HepG2 (cell line): ENCODE results near the gene FAM24A. TPM values are rescaled to one million over a fixed set of nuclear protein-coding genes. Genes with fewer than 3 reads are reported as not detected.

ENCODE experiments used
- ARID2 ChIP-seq: sonication (generic); formaldehyde crosslinking; IDR thresholded peaks from 2 replicates; pipeline ENCODE4 v1.8.1; 2022; ENCODE audit warnings: mild to moderate bottlenecking, missing genetic modification reagents, borderline replicate concordance
- ARID5B ChIP-seq: IDR thresholded peaks from 2 replicates; pipeline ENCODE4 v1.4.0; 2020; ENCODE audit warnings: mild to moderate bottlenecking, missing genetic modification reagents
- DNMT1 ChIP-seq: sonication (generic); formaldehyde crosslinking; IDR thresholded peaks from 2 replicates; pipeline ENCODE4 v1.5.1; 2020; ENCODE audit warnings: mild to moderate bottlenecking, missing genetic modification reagents
- ELF3 ChIP-seq: IDR thresholded peaks from 2 replicates; pipeline ENCODE4 v1.6.1; 2016; ENCODE audit warnings: missing genetic modification reagents, missing compliant biosample characterization
- HNF1B ChIP-seq: sonication (generic); formaldehyde crosslinking; IDR thresholded peaks from 2 replicates; pipeline ENCODE4 v1.5.1; 2020; ENCODE audit warnings: mild to moderate bottlenecking, moderate library complexity, missing genetic modification reagents
- MEF2D ChIP-seq: sonication (generic); formaldehyde crosslinking; IDR thresholded peaks from 2 replicates; pipeline ENCODE4 v1.5.1; 2020; ENCODE audit warnings: mild to moderate bottlenecking, missing genetic modification reagents
- MYC ChIP-seq: sonication (generic); formaldehyde crosslinking; IDR thresholded peaks from 2 replicates; pipeline ENCODE4 v1.9.0; 2021; ENCODE audit warnings: missing genetic modification reagents, borderline replicate concordance
- NR0B2 ChIP-seq: sonication (generic); formaldehyde crosslinking; IDR thresholded peaks from 2 replicates; pipeline ENCODE4 v1.4.0; 2020; ENCODE audit warnings: mild to moderate bottlenecking, missing genetic modification reagents
- RBFOX2 ChIP-seq: fragments of 200-400 bp; formaldehyde crosslinking; IDR thresholded peaks from 2 replicates; pipeline ENCODE4 v1.6.1; 2017; ENCODE audit warnings: low read depth, mild to moderate bottlenecking, low read length
- SMARCC2 ChIP-seq: fragments of 450-650 bp; IDR thresholded peaks from 2 replicates; pipeline ENCODE4 v1.6.1; 2017; ENCODE audit warnings: antibody characterized with exemption, mild to moderate bottlenecking
- TFDP1 ChIP-seq: IDR thresholded peaks from 2 replicates; pipeline ENCODE4 v1.6.1; 2016; ENCODE audit warnings: missing compliant biosample characterization, missing genetic modification reagents, borderline replicate concordance
- THYN1 ChIP-seq: sonication (generic); formaldehyde crosslinking; IDR thresholded peaks from 2 replicates; pipeline ENCODE4 v1.8.1; 2023; ENCODE audit warnings: low read depth, mild to moderate bottlenecking, moderate library complexity, missing genetic modification reagents, borderline replicate concordance
- TOE1 ChIP-seq: sonication (generic); formaldehyde crosslinking; IDR thresholded peaks from 2 replicates; pipeline ENCODE4 v1.4.0; 2020; ENCODE audit warnings: mild to moderate bottlenecking, missing genetic modification reagents
- UBTF ChIP-seq: sonication (generic); formaldehyde crosslinking; IDR thresholded peaks from 2 replicates; pipeline ENCODE4 v1.4.0; 2020; ENCODE audit warnings: mild to moderate bottlenecking, missing genetic modification reagents
- ZNF34 ChIP-seq: sonication (generic); formaldehyde crosslinking; IDR thresholded peaks from 2 replicates; pipeline ENCODE4 v1.4.0; 2020; ENCODE audit warnings: mild to moderate bottlenecking, missing genetic modification reagents, borderline replicate concordance
- ZNF562 ChIP-seq: sonication (generic); formaldehyde crosslinking; IDR thresholded peaks from 2 replicates; pipeline ENCODE4 v1.8.0; 2022; ENCODE audit warnings: missing genetic modification reagents, borderline replicate concordance
- ZNF788 ChIP-seq: sonication (generic); formaldehyde crosslinking; IDR thresholded peaks from 2 replicates; pipeline ENCODE4 v1.5.0; 2020; ENCODE audit warnings: mild to moderate bottlenecking, missing genetic modification reagents, borderline replicate concordance
- ZSCAN20 ChIP-seq: sonication (generic); formaldehyde crosslinking; IDR thresholded peaks from 2 replicates; pipeline ENCODE4 v1.4.0; 2020; ENCODE audit warnings: missing genetic modification reagents, mild to moderate bottlenecking, borderline replicate concordance
- polyA plus RNA-seq, 8 experiments: library from polyadenylated mRNA; depleted of rRNA in 3 of 8; stranded (reverse) in 7 of 8; unstranded in 1 of 8; fragments of >200 nt; fragmentation: Illumina TruSeq in 4 of 8; extraction: Trizol in 4 of 8; gene quantifications; 2 replicates each; pipeline versions ENCODE4 v1.2.1 to v1.2.3, GENCODE V29; 2011 to 2016; ENCODE audit warnings: low read depth in 4 of 8, missing spikeins in 1 of 8, mixed read lengths in 1 of 8; ENCODE audit not compliant: insufficient read depth in 1 of 8
- total RNA-seq, 5 experiments: library from RNA; depleted of rRNA; stranded (reverse); fragments of >200 nt; fragmentation: Illumina TruSeq; extraction: Trizol; gene quantifications; 2 replicates each; pipeline ENCODE4 v1.2.3, GENCODE V29; 2016; ENCODE audit warnings: low read depth in 1 of 5

The FAM24A gene
- total and polyA plus RNA-seq, 2 of the 13 experiments (the other 11 are each of a cell fraction or from before 2014, with no cell fraction given), result not detected

- TF ChIP-seq TOE1 (CRISPR knock-in tag) (no peak), ARID5B (CRISPR knock-in tag) (no peak), HNF1B (CRISPR knock-in tag) (no peak; the same call in 1 of the 2 replicates), UBTF (CRISPR knock-in tag) (peak; percentile 67; the same call in 1 of the 2 replicates), ZNF34 (CRISPR knock-in tag) (0 out of 2 replicates have a peak, but pooled peaks have one; percentile 29), RBFOX2 (peak; percentile 63), ZSCAN20 (0 out of 2 replicates have a peak, but pooled peaks have one; percentile 37), MYC (CRISPR knock-in tag) (peak; percentile 44; the same call in 1 of the 2 replicates), ELF3 (CRISPR knock-in tag) (no peak), NR0B2 (CRISPR knock-in tag) (peak; percentile 67; the same call in 1 of the 2 replicates), THYN1 (peak; percentile 78; the same call in 1 of the 2 replicates), ZNF562 (CRISPR knock-in tag) (no peak; the same call in 1 of the 2 replicates), DNMT1 (CRISPR knock-in tag) (no peak), ZNF788 (peak; percentile 33; the same call in 1 of the 2 replicates), TFDP1 (CRISPR knock-in tag) (peak; percentile 86), ARID2 (peak; percentile 60; the same call in 1 of the 2 replicates), SMARCC2 (no peak), MEF2D (CRISPR knock-in tag) (no peak)
Observed at GRCh38 chr10:122879339-122880273, 30.8 kb upstream of the FAM24A start, which contains the start of gene FAM24B (continued).
